Panc1 (cell line): ENCODE measurements around the gene POLD2. TPM values are rescaled to one million over a fixed set of nuclear protein-coding genes. Genes with fewer than 3 reads are reported as not detected.

Experiments
- ATAC-seq: fragments of 200-7000 bp; cut with Tn5 transposase; 2 replicates; pipeline ENCODE4 v1.9.1; 2020; ENCODE audit warnings: mild to moderate bottlenecking, moderate library complexity
- BruUV-seq: library from RNA; stranded (reverse); fragments of 400-500 nt; replicated peaks from 2 replicates; lab custom pipeline; 2021; lab: Mats Ljungman, UMichigan
- CTCF ChIA-PET: fragments of 300-600 bp; sonication (Branson Sonifier 250); formaldehyde crosslinking; loops from one replicate; lab custom pipeline; 2022; ENCODE audit warnings: antibody characterized with exemption; lab: Charles Lee
- POLR2A ChIA-PET: fragments of 300-600 bp; sonication (Branson Sonifier 250); formaldehyde crosslinking; loops from one replicate; lab custom pipeline; 2022; ENCODE audit warnings: antibody characterized with exemption; lab: Charles Lee
- DNase-seq: peaks from one replicate; pipeline ENCODE4 v3.0.0-alpha.2; 2010; ENCODE audit warnings: low read depth, low spot score
- H3K27ac ChIP-seq: 2 replicates; pipeline ENCODE4 v1.5.1; 2011; ENCODE audit warnings: mild to moderate bottlenecking, low read length, inconsistent platforms
- H3K27me3 ChIP-seq: fragments of 200-500 bp; sonication (Bioruptor generic); 2 replicates; pipeline ENCODE4 v1.6.0; 2014; ENCODE audit warnings: low read length, inconsistent platforms; ENCODE audit not compliant: control insufficient read depth, insufficient read depth
- H3K36me3 ChIP-seq: fragments of 200-500 bp; sonication (Bioruptor generic); 2 replicates; pipeline ENCODE4 v1.5.1; 2014; ENCODE audit warnings: inconsistent platforms, mild to moderate bottlenecking, low read length, moderate library complexity; ENCODE audit not compliant: control insufficient read depth, insufficient read depth
- H3K4me1 ChIP-seq: 2 replicates; pipeline ENCODE4 v1.5.1; 2011; ENCODE audit warnings: inconsistent platforms, mild to moderate bottlenecking, low read length, moderate library complexity; ENCODE audit not compliant: control insufficient read depth, insufficient read depth
- H3K4me3 ChIP-seq, 2 experiments: 2 replicates each; pipeline ENCODE4 v1.5.1; 2011 to 2012; ENCODE audit warnings: low read depth in 2 of 2, low read length in 2 of 2, mild to moderate bottlenecking in 2 of 2, inconsistent platforms in 1 of 2, moderate library complexity in 1 of 2
- H3K9me3 ChIP-seq: fragments of 200-500 bp; sonication (Bioruptor generic); 2 replicates; pipeline ENCODE4 v1.5.1; 2014; ENCODE audit warnings: low read depth, mild to moderate bottlenecking, inconsistent platforms, low read length, moderate library complexity; ENCODE audit not compliant: control insufficient read depth, insufficient read depth
- CTCF ChIP-seq: fragments of 450-650 bp; IDR thresholded peaks from 2 replicates; pipeline ENCODE4 v1.5.1; 2017; ENCODE audit warnings: mild to moderate bottlenecking
- POLR2AphosphoS5 ChIP-seq: IDR thresholded peaks from 2 replicates; pipeline ENCODE4 v1.6.1; 2012; ENCODE audit warnings: mild to moderate bottlenecking, low read depth, low read length, moderate library complexity
- SIN3A ChIP-seq: IDR thresholded peaks from 2 replicates; pipeline ENCODE4 v1.6.1; 2012; ENCODE audit warnings: low read depth, mild to moderate bottlenecking, low read length, moderate library complexity, borderline replicate concordance; ENCODE audit not compliant: insufficient read depth
- TCF7L2 ChIP-seq: IDR thresholded peaks from 2 replicates; pipeline ENCODE4 v1.6.1; 2011; ENCODE audit warnings: mild to moderate bottlenecking, low read depth, low read length, inconsistent platforms
- in situ Hi-C: cut with HindIII; loops from 2 replicates; pipeline ENCODE4 v1.10.0; 2016; ENCODE audit warnings: low sequenced_read_pairs, low pct_unique_long_range_greater_than_20kb
- intact Hi-C: fragments of 100-400 bp; cut with micrococcal nuclease; formaldehyde crosslinking; loops from one replicate; pipeline ENCODE4 v1.10.0; 2022; ENCODE audit not compliant: unreplicated experiment
- total RNA-seq: library from RNA; stranded (reverse); gene quantifications from one replicate; pipeline ENCODE4 v1.2.1, GENCODE V29; 2021; ENCODE audit not compliant: unreplicated experiment
- TF ChIP-seq, protein P1 (sequence below), 2 experiments: IDR thresholded peaks; 2 replicates each; pipeline ENCODE4 v1.6.1; 2011 to 2012; ENCODE audit warnings: low read depth in 2 of 2, control low read depth in 1 of 2, low read length in 1 of 2, mild to moderate bottlenecking in 1 of 2, moderate library complexity in 1 of 2; ENCODE audit not compliant: insufficient read depth in 1 of 2

POLD2 gene
- total RNA-seq, 1 experiment from 2014 or later: 195 TPM

- CTCF ChIA-PET: interaction anchor here (0.6 kb wide), 1 partner anchor 41 kb away, joined by 3 read pairs; no protein-coding TSS in a partner anchor
- ATAC-seq (no peak), DNase-seq (no peak)
- H3K9me3 ChIP-seq: no peaks in the 10 kb centered on the region
- BruUV-seq: no TSS peak
- TF ChIP-seq, protein P1, sequence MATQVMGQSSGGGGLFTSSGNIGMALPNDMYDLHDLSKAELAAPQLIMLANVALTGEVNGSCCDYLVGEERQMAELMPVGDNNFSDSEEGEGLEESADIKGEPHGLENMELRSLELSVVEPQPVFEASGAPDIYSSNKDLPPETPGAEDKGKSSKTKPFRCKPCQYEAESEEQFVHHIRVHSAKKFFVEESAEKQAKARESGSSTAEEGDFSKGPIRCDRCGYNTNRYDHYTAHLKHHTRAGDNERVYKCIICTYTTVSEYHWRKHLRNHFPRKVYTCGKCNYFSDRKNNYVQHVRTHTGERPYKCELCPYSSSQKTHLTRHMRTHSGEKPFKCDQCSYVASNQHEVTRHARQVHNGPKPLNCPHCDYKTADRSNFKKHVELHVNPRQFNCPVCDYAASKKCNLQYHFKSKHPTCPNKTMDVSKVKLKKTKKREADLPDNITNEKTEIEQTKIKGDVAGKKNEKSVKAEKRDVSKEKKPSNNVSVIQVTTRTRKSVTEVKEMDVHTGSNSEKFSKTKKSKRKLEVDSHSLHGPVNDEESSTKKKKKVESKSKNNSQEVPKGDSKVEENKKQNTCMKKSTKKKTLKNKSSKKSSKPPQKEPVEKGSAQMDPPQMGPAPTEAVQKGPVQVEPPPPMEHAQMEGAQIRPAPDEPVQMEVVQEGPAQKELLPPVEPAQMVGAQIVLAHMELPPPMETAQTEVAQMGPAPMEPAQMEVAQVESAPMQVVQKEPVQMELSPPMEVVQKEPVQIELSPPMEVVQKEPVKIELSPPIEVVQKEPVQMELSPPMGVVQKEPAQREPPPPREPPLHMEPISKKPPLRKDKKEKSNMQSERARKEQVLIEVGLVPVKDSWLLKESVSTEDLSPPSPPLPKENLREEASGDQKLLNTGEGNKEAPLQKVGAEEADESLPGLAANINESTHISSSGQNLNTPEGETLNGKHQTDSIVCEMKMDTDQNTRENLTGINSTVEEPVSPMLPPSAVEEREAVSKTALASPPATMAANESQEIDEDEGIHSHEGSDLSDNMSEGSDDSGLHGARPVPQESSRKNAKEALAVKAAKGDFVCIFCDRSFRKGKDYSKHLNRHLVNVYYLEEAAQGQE (IDR thresholded peaks at IDR 0.05; ENCODE audit: insufficient read depth in 1 of 2, low read depth in 2 of 2, low read length in 1 of 2): no peak
- TF ChIP-seq CTCF (no peak), SIN3A (no peak), TCF7L2 (no peak), POLR2AphosphoS5 (no peak)
- in situ Hi-C loops (no loop called here), intact Hi-C loops (no loop called here)
- H3K4me1 ChIP-seq: peaks cover 11% of the 10 kb centered on the region
- H3K27ac ChIP-seq: no peak overlapping the region
- POLR2A ChIA-PET: interaction anchor here (0.5 to 0.6 kb wide), 3 partner anchors 61 to 331 kb away, joined by 4 to 5 read pairs (median 4); no protein-coding TSS in a partner anchor
- H3K36me3 ChIP-seq: peaks cover 14% of the 10 kb centered on the region
- no peak overlapping the region for H3K4me3 ChIP-seq
- H3K27me3 ChIP-seq: no peaks in the 10 kb centered on the region
These were observed 1.5 kb upstream of the POLD2 start for GRCh38 chr7:44124822-44125202.

DNA sequence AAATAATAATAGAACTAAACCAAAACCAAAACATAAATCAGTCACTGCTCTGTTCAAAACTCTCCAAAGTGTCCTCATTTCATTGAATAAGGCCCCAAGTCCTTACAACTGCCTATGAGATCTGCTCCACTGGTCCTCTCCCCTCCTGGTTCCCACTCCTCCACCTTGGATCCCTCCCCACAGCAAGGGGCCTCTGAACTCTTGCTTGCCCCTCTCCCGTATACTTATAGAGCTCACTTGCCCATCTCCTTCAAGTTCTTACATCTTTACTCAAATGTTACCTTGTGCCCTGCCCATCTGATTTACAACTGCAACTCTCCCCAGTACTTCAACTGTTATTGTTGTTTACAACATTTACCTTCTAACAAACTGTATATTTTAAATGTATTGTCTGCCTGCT is 819 bp downstream of the POLD2 start:
- BruUV-seq: no TSS peak

More for the DNA sequence above, 819 bp downstream of the POLD2 start:
- H3K36me3 ChIP-seq: peaks cover 14% of the 10 kb centered on the region
- no peak for DNase-seq
- ChIA-PET CTCF (interaction anchor here (0.7 kb wide), 1 partner anchor 73 kb away, joined by 4 read pairs; no protein-coding TSS in a partner anchor), POLR2A (interaction anchor here (0.6 kb wide), 1 partner anchor 366 kb away, joined by 5 read pairs; no protein-coding TSS in a partner anchor)
- no peaks in the 10 kb centered on the region for H3K27me3 ChIP-seq
- intact Hi-C loops (no loop called here), in situ Hi-C loops (no loop called here)
- no peak for ATAC-seq
- H3K9me3 ChIP-seq: no peaks in the 10 kb centered on the region
- H3K27ac ChIP-seq: peak overlapping the region; percentile 97
- H3K4me1 ChIP-seq: peaks cover 11% of the 10 kb centered on the region
- H3K4me3 ChIP-seq: peak overlapping the region; percentile 72 to 87
- TF ChIP-seq, protein P1 (IDR thresholded peaks at IDR 0.05; ENCODE audit: insufficient read depth in 1 of 2, low read depth in 2 of 2, low read length in 1 of 2): no peak
- TF ChIP-seq POLR2AphosphoS5 (no peak), CTCF (no peak), SIN3A (no peak), TCF7L2 (no peak)
